ENCODE data around the gene DLGAP1. TPM values are rescaled to one million over a fixed set of nuclear protein-coding genes. Genes with fewer than 3 reads are reported as not detected.

DLGAP1 gene
- total and polyA plus RNA-seq, 2 of the 4 experiments (the other 2 are of a cell fraction): under 0.01 to 0.09 TPM

- Histone ChIP-seq H2BK15ac (ENCODE audit: low read depth, low read length) (no peak overlapping the region), H3K79me1 (ENCODE audit: low read depth in 1 of 2, low read length in 2 of 2) (no peaks in the 10 kb centered on the region), H2BK20ac (ENCODE audit: low read depth, low read length) (no peak overlapping the region), H3K14ac (replicated peaks; ENCODE audit: low read depth, low read length) (no peak overlapping the region), H3K4me3 (ENCODE audit: insufficient read depth, low read depth, low read length) (no peak overlapping the region), H3K27me3 (ENCODE audit: control insufficient read depth, insufficient read depth, low read length) (no peaks in the 10 kb centered on the region), H2AK9ac (replicated peaks; ENCODE audit: low read depth, low read length, poor library complexity) (no peak overlapping the region), H4K8ac (ENCODE audit: low read depth in 2 of 2, low read length in 2 of 2) (no peak overlapping the region), H3K23ac (ENCODE audit: low read depth, low read length) (no peak overlapping the region), H2AFZ (replicated peaks; ENCODE audit: low read length, poor library complexity) (no peak overlapping the region), H2BK5ac (ENCODE audit: low read depth, low read length, poor library complexity, severe bottlenecking) (no peak overlapping the region), H3K4me1 (ENCODE audit: control insufficient read depth, insufficient read depth, low read length) (no peaks in the 10 kb centered on the region), H2AK5ac (ENCODE audit: low read depth, low read length) (no peak overlapping the region), H2BK120ac (ENCODE audit: low read depth, low read length) (no peak overlapping the region), H3K56ac (ENCODE audit: extremely low read depth, insufficient read depth, low read length) (no peak overlapping the region), H3K9ac (ENCODE audit: low read depth, low read length) (no peak overlapping the region), H3K27ac (ENCODE audit: insufficient read depth, low read length) (no peak overlapping the region), H3K18ac (ENCODE audit: low read depth, low read length) (no peak overlapping the region), H3K4ac (ENCODE audit: low read depth, low read length) (no peak overlapping the region), H4K91ac (ENCODE audit: insufficient read depth, low read depth, low read length) (no peak overlapping the region), H4K20me1 (ENCODE audit: insufficient read depth, low read length) (no peaks in the 10 kb centered on the region), H3K9me1 (ENCODE audit: insufficient read depth, low read length) (no peaks in the 10 kb centered on the region), H3K36me3 (ENCODE audit: control insufficient read depth, insufficient read depth, low read length) (no peaks in the 10 kb centered on the region), H4K5ac (ENCODE audit: low read depth, low read length) (no peak overlapping the region), H3K4me2 (ENCODE audit: low read depth, low read length) (no peak overlapping the region), H3K9me3 (ENCODE audit: control insufficient read depth, insufficient read depth, low read length) (peaks cover 4% of the 10 kb centered on the region)
- WGBS, 2 experiments (ENCODE audit: extremely low coverage in 2 of 2, insufficient read length in 1 of 2): 25% methylated on average over 2 of the region's 4 CpGs; no CpG with 5 or more reads in 1 of the 2 experiments
- in situ Hi-C loops (cut with MboI; ENCODE audit: low sequenced_read_pairs): no loop called here
- dilution Hi-C loops (cut with HindIII; ENCODE audit: low sequenced_read_pairs, unreplicated experiment): no loop called here
- TF ChIP-seq CEBPB (IDR thresholded peaks at IDR 0.05; ENCODE audit: low read depth, low read length) (0 out of 2 replicates have a peak, but pooled peaks have one; percentile 34), SMC3 (IDR thresholded peaks at IDR 0.05; ENCODE audit: low read depth, low read length) (no peak), MAFK (IDR thresholded peaks at IDR 0.05; ENCODE audit: low read depth, low read length) (no peak)
- TF ChIP-seq, protein P1, sequence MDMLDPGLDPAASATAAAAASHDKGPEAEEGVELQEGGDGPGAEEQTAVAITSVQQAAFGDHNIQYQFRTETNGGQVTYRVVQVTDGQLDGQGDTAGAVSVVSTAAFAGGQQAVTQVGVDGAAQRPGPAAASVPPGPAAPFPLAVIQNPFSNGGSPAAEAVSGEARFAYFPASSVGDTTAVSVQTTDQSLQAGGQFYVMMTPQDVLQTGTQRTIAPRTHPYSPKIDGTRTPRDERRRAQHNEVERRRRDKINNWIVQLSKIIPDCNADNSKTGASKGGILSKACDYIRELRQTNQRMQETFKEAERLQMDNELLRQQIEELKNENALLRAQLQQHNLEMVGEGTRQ (IDR thresholded peaks at IDR 0.05; ENCODE audit: low read depth, low read length): no peak
- CTCF ChIA-PET: no interaction called here
- DNase-seq (no peak), ATAC-seq (ENCODE audit: low read depth) (no peak)
- POLR2A ChIA-PET (ENCODE audit: unreplicated experiment): no interaction called here
- no TSS peak for BruUV-seq (replicated peaks)
- intact Hi-C loops (cut with micrococcal nuclease): no loop called here
Observed at GRCh38 chr18:4264347-4264791, 190.7 kb downstream of the DLGAP1 start.
